ENCODE measurements around the gene MAS1.

MAS1 gene

GRCh38 chr6:159853754-159854153, 37.0 kb upstream of the MAS1 start:
- CTCF ChIA-PET = interaction anchor here (0.6 kb wide), 1 partner anchor 9 kb away, joined by 3 read pairs; no protein-coding TSS in a partner anchor

GRCh38 chr6:159854959-159855358, 35.8 kb upstream of the MAS1 start:
- CTCF ChIA-PET = interaction anchor here (1.3 kb wide), 1 partner anchor 601 kb away, joined by 3 read pairs; no protein-coding TSS in a partner anchor
- TF ChIP-seq NFRKB (IDR thresholded peaks at IDR 0.05) (no peak), TARDBP (IDR thresholded peaks at IDR 0.05) (no peak), ELF4 (IDR thresholded peaks at IDR 0.05) (no peak), ARNT (IDR thresholded peaks at IDR 0.05) (no peak), SUZ12 (IDR thresholded peaks at IDR 0.05) (no peak), SP1 (IDR thresholded peaks at IDR 0.05) (no peak), BHLHE40 (IDR thresholded peaks at IDR 0.05; ENCODE audit: borderline replicate concordance) (no peak), CTBP1 (IDR thresholded peaks at IDR 0.05; ENCODE audit: borderline replicate concordance) (no peak), FOXA1 (IDR thresholded peaks at IDR 0.05) (no peak), HDGF (IDR thresholded peaks at IDR 0.05; ENCODE audit: borderline replicate concordance) (no peak), FOXK2 (IDR thresholded peaks at IDR 0.05) (no peak), ZNF384 (IDR thresholded peaks at IDR 0.05) (no peak), FOXM1 (IDR thresholded peaks at IDR 0.05; ENCODE audit: borderline replicate concordance) (no peak)
- DNase-seq (ENCODE audit: extremely low spot score) = no peak
- POLR2A ChIA-PET = interaction anchor here (0.9 kb wide), 1 partner anchor 159 kb away, joined by 3 read pairs; no protein-coding TSS in a partner anchor

More at GRCh38 chr6:159853754-159854153, 37.0 kb upstream of the MAS1 start:
- DNase-seq (ENCODE audit: extremely low spot score) = no peak
- TF ChIP-seq PKNOX1 (IDR thresholded peaks at IDR 0.05) (no peak), SUZ12 (IDR thresholded peaks at IDR 0.05) (no peak), HDGF (IDR thresholded peaks at IDR 0.05; ENCODE audit: borderline replicate concordance) (no peak), NFRKB (IDR thresholded peaks at IDR 0.05) (no peak), ELF4 (IDR thresholded peaks at IDR 0.05) (no peak), SP1 (IDR thresholded peaks at IDR 0.05) (no peak), FOXK2 (IDR thresholded peaks at IDR 0.05) (no peak), TARDBP (IDR thresholded peaks at IDR 0.05) (no peak), FOXM1 (IDR thresholded peaks at IDR 0.05; ENCODE audit: borderline replicate concordance) (no peak), FOXA1 (IDR thresholded peaks at IDR 0.05) (no peak), ZNF384 (IDR thresholded peaks at IDR 0.05) (no peak), L3MBTL2 (conservative IDR thresholded peaks at IDR 0.05) (no peak), LEF1 (IDR thresholded peaks at IDR 0.05; ENCODE audit: borderline replicate concordance) (no peak), CTBP1 (IDR thresholded peaks at IDR 0.05; ENCODE audit: borderline replicate concordance) (no peak), BHLHE40 (IDR thresholded peaks at IDR 0.05; ENCODE audit: borderline replicate concordance) (no peak), ARNT (IDR thresholded peaks at IDR 0.05) (no peak)
- POLR2A ChIA-PET = no interaction called here

DNA sequence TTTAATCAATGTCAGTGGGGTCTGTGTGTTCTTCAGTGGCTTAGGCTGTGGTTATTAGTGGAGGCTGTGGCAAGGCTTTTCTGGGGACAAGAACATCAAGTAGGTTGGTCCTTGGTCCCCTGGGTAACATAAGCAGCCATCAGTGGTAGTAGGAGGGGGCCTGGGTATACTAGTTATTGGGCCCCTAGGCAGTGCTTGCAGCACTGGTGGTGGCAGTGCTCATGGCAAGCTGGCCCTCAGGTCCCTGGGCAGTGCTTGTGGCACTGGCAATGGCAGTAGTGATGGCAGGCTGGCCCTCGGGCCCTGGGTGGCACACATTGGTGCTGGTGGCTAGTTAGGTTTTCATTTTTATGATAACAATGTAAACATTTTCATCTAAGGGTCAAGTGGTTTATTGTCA, 32.5 kb upstream of the MAS1 start:
- DNase-seq (ENCODE audit: extremely low spot score) = no peak
- ChIA-PET POLR2A (no interaction called here), CTCF (no interaction called here)
- no peak for TF ChIP-seq NFRKB (IDR thresholded peaks at IDR 0.05)
- TF ChIP-seq FOXK2 (IDR thresholded peaks at IDR 0.05) = no peak
- no peak for TF ChIP-seq ARNT (IDR thresholded peaks at IDR 0.05)
- TF ChIP-seq LEF1 (IDR thresholded peaks at IDR 0.05; ENCODE audit: borderline replicate concordance) = no peak

GRCh38 chr6:159860482-159860881, 30.3 kb upstream of the MAS1 start:
- TF ChIP-seq CTBP1 (IDR thresholded peaks at IDR 0.05; ENCODE audit: borderline replicate concordance) = no peak
- TF ChIP-seq HDGF (IDR thresholded peaks at IDR 0.05; ENCODE audit: borderline replicate concordance) = no peak
- TF ChIP-seq NFRKB (IDR thresholded peaks at IDR 0.05) = no peak
- TF ChIP-seq SUZ12 (IDR thresholded peaks at IDR 0.05) = no peak
- TF ChIP-seq FOXA1 (IDR thresholded peaks at IDR 0.05) = no peak
- TF ChIP-seq ARNT (IDR thresholded peaks at IDR 0.05) = no peak
- no peak for TF ChIP-seq PKNOX1 (IDR thresholded peaks at IDR 0.05)
- TF ChIP-seq ZNF384 (IDR thresholded peaks at IDR 0.05) = no peak
- TF ChIP-seq BHLHE40 (IDR thresholded peaks at IDR 0.05; ENCODE audit: borderline replicate concordance) = no peak
- TF ChIP-seq FOXK2 (IDR thresholded peaks at IDR 0.05) = no peak
- no peak for TF ChIP-seq ELF4 (IDR thresholded peaks at IDR 0.05)
- TF ChIP-seq SP1 (IDR thresholded peaks at IDR 0.05) = no peak
- TF ChIP-seq LEF1 (IDR thresholded peaks at IDR 0.05; ENCODE audit: borderline replicate concordance) = no peak
- no peak for TF ChIP-seq L3MBTL2 (conservative IDR thresholded peaks at IDR 0.05)
- TF ChIP-seq TARDBP (IDR thresholded peaks at IDR 0.05) = no peak
- no peak for TF ChIP-seq FOXM1 (IDR thresholded peaks at IDR 0.05; ENCODE audit: borderline replicate concordance)
- ChIA-PET POLR2A (no interaction called here), CTCF (no interaction called here)
- no peak for DNase-seq (ENCODE audit: extremely low spot score)

- no peak for DNase-seq (ENCODE audit: extremely low spot score)
- TF ChIP-seq PKNOX1 (IDR thresholded peaks at IDR 0.05) = no peak
- CTCF ChIA-PET = interaction anchor here (0.6 kb wide), 1 partner anchor 8 kb away, joined by 3 read pairs; no protein-coding TSS in a partner anchor
- POLR2A ChIA-PET = no interaction called here
Observed at GRCh38 chr6:159862103-159862502, 28.7 kb upstream of the MAS1 start.

DNA sequence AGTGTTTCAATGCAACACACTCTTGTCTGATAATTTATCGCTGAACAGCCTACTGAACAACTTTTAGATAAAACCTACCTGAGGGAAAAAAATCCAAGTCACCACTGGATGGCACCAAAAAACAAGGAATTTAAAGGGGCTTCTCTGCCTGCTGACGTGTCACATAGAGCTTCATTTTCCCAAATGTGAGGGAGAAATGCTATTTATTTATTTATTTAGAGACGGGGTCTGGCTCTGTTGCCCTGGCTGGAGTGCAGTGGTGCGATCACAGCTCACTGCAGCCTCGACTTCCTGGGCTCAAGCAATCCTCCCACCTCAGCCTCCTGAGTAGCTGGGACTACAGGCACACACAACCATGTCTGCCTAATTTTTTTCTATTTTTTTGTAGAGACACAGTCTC, 27.4 kb upstream of the MAS1 start:
- peak; percentile 71 for DNase-seq (ENCODE audit: extremely low spot score)
- POLR2A ChIA-PET = interaction anchor here (1.0 kb wide), 1 partner anchor 73 kb away, joined by 4 read pairs; the partner anchor contains the start of gene MRPL18
- peak; percentile 33; the same call in 1 of the 2 replicates for TF ChIP-seq PKNOX1 (IDR thresholded peaks at IDR 0.05)
- CTCF ChIA-PET = interaction anchor here (0.7 to 1.4 kb wide), 11 partner anchors 9 to 593 kb away, joined by 3 to 15 read pairs (median 5); no protein-coding TSS in a partner anchor
